ENCODE measurements around the gene ATP8A2.
"Not testable (repeated sequence)": the region's sequence is repeated elsewhere in the genome, so short reads cannot be mapped to it uniquely, and the experiment has no call there.

The ATP8A2 gene

DNA sequence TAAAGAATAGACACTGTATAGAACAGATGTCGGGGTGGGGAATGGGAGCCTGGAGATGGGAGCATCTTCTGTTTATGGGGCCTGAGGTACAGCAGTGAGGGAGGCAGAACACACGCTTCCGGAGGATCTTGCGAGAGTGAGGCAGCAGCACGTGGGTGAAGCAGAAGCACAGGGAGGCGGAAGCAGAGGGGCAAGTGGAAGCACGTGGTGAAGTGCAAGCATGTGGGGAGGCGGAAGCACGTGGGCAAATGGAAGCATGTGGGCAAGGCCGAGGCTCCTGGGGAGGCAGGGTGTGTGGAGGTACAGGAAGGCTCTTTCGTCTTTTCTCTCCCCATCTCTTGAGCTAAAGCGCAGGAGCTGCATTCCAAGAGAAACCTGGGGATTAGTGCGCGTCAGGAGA, 198.4 kb downstream of the ATP8A2 start:
- DNase-seq, result no peak

DNA sequence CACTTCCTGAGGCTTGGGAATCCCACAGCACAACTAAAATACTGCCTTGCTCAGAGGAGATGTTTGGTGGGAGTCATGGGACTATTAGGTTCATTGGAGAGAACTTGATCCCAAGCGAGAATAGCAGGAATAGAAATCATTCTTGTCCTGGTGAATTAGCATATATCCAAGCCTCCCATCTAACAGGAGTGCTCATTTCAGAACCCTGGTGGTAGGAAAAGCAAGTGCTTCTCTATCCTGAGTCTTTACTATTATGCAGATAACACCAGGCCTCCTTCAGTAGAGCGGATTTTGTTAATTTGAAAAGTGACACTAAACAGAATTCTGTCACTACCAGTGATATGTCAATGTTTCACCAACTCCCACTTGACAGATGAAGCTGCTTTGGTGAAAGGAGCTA, 199.5 kb downstream of the ATP8A2 start:
- no peak for DNase-seq

DNA sequence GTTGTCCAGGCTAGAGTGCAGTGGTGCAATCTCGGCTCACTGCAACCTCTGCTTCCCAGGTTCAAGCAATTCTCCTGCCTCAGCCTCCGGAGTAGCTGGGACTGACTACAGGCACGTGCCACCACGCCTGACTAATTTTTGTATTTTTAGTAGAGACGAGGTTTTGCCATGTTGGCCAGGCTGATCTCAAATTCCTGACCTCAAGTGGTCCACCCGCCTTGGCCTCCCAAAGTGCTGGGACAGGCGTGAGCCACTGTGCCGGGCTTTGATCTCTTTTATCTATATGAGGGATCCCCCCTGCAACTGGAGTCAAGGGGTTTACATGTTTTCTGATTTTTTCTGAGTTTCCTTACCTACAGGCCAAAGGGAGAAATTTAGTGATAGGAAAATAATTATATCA, 200.4 kb downstream of the ATP8A2 start:
- not testable (repeated sequence) for DNase-seq

GRCh38 chr13:25574437-25575411, 202.9 kb downstream of the ATP8A2 start:
- peak; percentile 78 for DNase-seq

DNA sequence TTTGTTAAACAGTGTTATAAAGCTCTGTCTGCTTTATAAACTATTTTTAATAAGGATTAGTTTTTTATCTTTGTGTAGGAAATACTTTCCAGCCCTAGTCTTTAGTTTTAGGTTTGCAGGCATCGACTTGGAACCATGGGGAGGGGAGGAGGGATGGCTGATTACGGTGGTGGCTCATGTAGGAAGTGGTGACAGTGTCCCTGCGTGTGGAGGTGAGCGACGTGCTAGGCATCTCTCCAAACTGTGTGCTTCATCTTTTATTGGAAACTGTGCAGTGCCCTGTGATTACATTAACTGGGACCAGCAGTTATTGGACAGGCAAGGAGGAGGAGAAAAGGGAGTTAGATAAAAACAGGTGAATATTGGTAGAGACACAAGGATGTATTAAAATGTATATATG, 203.8 kb downstream of the ATP8A2 start:
- DNase-seq, result no peak

DNA sequence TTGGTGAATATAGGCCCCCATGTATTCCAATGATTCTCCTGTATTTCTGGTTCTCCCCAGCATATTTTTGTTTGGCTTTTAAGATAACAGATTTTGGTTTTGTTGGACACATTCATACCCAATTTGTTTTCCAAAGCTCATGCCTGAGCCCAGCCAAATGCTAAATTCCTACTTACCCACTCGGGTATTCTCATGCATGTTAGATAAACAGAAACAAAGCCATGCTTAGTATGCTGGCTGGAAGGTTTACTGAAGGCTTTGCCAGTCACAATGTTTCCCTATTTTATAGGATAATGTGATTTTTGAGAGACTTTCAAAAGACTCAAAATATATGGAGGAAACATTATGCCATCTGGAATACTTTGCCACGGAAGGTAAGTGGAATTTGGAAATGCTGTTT, 206.8 kb downstream of the ATP8A2 start:
- DNase-seq, result no peak

DNA sequence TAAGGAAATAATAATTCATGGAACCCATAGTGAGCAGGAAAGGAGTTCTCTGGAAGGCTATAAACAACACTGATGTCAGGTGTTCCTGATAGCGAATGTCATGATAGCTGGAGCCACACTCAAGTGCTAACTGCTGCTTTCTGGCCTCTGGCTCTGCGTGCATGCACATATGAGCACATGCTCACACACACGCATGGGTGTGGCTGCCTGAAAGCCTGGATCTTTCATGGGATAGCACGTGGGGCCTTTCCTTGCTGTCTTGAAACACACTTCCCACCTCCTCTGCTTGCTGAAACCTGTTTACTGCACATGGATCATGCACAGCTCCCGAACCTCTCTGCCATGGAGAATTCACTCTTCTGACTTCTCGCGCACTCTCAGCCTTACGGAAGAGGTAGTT, 207.4 kb downstream of the ATP8A2 start:
- no peak for DNase-seq

DNA sequence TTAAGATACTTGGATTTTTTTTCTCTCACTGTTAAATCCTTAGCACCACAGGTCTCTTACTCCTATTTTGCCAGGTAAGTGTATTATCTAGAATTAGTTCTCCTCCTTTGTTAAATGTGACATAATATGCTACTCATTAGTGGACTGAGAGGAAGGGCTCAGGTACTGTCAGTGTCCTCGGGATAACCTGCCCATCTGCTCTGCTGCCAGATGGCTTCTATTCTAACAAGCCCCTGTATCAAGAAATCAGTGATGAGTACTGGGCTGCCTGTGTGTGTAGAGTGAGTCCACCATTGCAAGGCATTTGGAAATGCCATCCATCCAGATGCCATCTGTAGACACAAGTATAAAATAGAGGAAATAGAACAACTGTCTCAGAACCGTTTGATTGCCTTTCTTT, 209.6 kb downstream of the ATP8A2 start:
- no peak for DNase-seq

DNA sequence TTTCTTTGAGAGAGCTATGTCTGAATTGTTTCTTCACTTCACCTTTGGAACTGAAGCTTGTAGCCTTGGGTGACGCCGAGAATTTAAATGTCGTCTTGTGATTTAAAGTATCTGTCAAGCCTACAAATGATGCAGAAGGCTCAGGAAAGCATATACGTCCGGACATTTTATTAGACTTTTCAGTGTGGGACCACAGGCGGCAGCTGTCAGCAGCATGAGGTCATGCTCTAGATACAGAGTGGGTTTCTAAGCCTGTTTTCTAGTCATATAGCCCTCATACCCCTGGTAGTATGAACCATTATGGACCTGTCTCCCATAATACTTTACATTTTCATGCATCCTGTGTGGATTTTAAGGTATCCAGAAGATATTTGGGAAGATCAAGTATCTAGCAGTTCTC, 212.3 kb downstream of the ATP8A2 start:
- no peak for DNase-seq

GRCh38 chr13:25585000-25585399, 213.2 kb downstream of the ATP8A2 start:
- DNase-seq, result no peak

- no peak for DNase-seq
Observed at GRCh38 chr13:25587326-25587980, 215.7 kb downstream of the ATP8A2 start.

DNA sequence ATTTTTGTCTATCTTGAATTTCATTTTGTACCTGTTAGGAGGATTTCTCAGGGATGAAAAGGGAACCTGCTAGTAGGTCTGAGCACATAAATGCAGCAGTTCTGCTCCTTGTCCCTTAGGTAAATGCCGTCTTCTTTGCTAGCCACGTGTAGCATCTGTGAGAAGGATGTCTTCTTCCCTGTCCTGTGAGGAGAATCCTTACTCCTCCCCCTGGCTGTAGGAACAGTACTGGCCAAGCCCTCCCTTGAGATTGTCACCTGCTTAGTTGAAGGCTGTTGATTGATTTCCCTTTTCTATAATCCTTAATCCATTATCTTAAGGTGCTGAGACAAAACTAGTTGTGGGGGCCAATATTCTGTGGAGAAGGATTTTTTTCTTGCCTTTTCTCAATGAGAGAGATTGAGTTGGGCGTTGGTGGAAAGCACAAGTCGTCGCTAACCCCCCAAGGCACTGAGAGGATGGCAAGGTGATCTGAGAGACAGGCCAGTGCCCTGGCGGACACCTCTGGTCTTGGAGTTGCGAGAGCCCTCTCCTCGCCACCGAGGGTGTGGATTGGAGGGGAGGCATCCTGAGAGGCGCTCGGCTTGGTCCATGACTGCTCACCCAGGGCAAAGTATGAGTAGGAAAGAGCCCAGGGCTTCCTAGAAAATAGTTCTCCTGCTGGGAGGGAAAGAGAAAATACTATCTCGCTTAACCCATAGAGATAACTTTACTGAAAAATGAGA, 216.7 kb downstream of the ATP8A2 start:
- no peak for DNase-seq

GRCh38 chr13:25598421-25598820, 226.6 kb downstream of the ATP8A2 start:
- no peak for DNase-seq

GRCh38 chr13:25602176-25602575, 230.4 kb downstream of the ATP8A2 start:
- no peak for DNase-seq

DNA sequence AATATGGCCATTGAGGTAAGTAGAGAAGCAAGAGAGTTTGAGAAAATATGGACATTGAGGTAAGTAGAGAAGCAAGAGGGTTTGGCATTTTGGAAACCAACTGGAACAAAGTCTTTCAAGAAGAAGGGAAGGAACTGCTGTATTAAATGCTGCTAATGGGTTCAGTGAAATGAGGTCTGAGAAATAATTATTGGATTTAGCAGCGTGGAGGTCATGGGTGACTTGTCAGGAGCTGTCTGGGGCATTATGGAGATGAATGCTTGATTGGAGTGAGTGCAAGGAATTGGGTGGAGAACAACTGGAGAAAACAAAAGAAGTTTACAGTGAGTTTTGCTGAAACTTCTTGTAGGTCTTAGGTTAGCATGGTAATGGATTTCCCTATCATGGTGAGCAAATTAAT, 232.3 kb downstream of the ATP8A2 start:
- no peak for DNase-seq

DNA sequence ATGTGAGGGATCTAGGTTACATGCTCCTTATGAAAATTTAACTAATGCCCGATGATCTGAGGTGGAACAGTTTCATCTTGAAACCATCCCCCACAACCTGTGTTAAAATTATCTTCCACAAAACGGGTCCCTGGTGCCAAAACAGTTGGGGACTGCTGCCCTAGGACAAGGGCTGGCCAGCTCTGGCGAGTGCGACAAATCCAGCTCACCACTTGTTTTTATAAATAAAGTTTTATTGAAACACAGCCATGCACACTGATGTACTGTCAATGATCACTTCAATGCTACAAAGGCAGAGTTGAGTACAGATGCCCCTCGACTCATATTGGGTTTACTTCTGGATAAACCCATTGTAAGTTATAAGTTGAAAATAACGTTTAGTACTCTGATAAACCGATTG, 235.3 kb downstream of the ATP8A2 start:
- no peak for DNase-seq

DNA sequence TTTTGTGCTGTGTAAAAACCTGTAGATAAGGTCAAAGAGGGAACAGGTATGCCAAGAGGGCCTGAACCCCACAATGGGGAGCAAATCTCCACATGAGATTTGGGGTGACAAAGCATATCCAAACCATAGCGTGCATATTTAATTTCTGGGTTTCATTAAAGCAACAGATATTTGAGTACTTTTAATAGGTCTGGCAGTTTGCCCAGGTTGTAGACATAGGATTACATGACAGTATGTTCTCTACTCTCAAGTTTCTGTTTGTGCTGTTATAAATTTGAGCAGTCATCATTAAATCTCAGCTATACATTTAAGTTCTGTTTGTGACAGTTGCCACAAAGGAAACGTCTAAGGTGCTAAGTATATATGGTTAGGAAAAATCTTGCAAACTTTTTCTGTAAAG, 236.4 kb downstream of the ATP8A2 start:
- DNase-seq, result no peak

DNA sequence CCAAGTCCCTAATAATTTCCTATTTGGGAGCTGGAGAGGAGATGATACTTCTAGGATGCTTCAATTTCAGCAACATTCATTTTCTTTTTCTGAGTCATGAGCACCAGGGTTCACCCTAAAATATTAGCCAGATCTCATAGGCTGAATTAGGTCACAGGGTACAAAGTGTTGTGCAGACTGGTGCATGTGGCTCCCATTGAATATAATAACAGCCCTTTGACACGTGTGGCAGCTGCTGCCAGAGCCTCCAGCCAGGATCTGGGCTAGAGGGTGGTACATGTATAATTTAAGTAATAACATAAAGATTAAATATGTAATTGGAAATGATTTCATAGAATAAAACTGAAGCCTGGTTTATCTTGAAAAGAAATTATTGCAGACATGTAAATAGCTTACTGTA, 244.9 kb downstream of the ATP8A2 start:
- no peak for DNase-seq

GRCh38 chr13:25619897-25620296, 248.1 kb downstream of the ATP8A2 start:
- no peak for DNase-seq

DNA sequence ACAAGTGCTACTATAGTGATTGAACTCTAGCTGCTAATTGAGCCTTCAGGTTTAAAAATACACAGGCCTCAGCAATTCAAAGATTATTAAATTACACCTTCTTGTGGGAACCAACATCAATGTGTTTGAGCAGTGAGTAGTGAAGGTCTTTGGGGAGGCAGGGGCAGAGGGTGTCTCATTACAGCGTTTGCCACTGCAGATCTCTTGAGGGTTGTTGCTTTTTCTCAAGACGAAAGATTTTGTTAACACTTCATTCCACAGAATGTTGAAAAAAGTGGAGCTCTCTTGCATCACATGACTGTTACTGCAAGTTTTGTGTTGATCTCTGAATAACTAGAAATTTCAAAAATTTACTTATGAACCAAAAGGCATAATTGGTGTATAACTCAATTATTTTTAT, 253.6 kb downstream of the ATP8A2 start:
- DNase-seq, result no peak

- no peak for DNase-seq
Observed at GRCh38 chr13:25630329-25630900, 258.6 kb downstream of the ATP8A2 start.

DNA sequence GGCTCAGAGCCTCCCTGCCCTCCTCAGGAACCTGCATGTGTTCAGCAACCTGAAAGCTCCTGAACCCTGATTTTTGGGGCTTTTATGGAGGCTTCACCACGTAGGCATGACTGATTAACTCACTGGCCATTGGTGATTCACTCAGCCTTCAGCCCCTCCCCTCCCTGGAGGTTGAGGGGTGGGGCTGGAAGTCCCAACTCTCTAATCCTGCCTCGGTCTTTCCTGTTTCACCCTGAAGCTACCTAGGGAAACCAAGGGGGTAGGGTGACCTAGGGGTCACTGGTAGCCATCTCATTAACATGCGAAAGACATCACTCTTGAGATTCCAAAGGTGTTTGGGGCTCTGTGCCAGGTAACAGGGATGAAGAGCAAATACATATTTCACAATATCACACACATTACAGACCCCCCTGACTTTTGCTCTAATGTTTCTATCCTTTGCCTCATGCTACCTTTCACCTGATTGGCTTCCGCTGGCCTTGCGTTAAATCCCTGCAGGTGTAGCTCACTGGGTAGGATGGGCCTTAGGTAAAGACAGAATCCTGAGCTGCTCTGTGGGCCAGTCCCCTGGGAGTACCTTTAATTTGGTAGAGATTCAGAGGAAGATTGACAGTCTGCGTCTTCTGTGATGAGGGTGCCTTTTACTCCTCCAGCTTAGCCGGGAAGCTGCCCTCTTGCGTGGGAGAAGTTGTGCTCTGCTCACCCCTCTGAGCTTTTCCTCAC, 260.6 kb downstream of the ATP8A2 start:
- DNase-seq, result no peak

GRCh38 chr13:25633093-25633492, 261.3 kb downstream of the ATP8A2 start:
- DNase-seq, result no peak

Measured in stimulated activated CD4-positive, alpha-beta T cell treated with anti-CD3 and anti-CD28 coated beads, Interleukin-15, amount 100 ng/mL, for 24 hours (primary cell).